CD4-positive, alpha-beta T cell treated with Interleukin-6 at 100 ng/mL for 8 hours (primary cell): ENCODE data around the gene UNC79.

Source experiments
- DNase-seq: peaks from one replicate; pipeline ENCODE4 v3.0.0-alpha.2; 2020; ENCODE audit warnings: mixed read lengths, low spot score

Gene UNC79

DNA sequence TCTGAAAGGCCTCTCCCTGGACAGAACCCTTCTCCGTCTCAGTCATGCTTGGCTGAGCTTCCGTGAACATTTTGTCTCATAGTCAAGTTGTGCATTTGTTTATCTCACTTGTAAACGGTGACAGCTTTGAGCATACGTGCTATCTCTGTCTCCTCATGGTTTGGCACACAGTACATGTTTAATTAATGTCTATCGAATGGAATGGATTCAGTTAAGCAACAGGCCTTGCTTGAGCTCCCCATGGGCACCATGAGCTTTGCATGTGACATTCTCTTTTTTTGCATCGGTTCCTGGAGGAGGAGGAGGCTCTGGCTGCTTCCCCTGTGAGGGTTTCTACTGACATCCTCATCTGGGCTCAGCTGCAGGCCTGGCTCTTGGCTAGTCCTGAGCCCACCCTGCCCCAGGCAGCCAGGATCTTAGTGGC lies 277.6 kb downstream of the UNC79 start:
- DNase-seq: no peak

DNA sequence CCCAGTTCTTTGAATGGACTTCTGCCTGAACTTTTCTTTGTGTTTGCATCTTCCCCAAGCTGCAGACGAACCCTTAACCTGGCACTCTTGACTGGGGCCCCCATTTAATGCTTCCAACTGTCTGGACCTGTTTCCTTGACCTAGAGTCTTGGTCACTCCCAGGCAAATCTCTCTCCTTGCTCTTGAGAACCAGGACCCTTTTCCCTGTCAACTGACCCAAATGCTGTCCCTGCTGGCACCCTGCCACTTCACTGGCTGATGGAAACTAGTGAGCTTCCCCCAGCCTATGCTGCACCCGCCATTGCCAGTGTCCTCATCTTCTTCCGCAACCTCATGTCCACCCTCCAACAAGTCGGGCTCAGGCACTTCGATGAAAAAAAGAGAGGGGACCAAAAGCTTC lies 278.1 kb downstream of the UNC79 start:
- DNase-seq: no peak

DNA sequence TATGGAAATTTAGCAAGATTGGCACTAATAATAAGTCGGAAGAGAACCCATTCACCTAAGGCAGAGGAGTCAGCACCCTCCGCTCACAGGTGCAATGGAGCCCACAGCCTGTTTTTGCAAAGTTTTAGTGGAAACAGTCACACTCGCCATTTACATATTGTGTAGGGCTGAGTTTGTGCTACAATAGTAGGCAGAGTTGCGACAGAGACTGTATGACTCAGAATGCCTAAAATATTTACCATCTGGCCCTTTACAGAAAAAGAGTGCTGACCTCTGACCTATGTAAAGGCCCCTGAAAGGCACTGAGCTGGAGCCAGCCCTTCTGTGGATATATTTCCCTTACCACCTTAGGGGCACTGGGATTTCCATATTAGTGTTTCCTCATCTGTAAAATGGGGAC lies 278.5 kb downstream of the UNC79 start:
- DNase-seq: no peak

DNA sequence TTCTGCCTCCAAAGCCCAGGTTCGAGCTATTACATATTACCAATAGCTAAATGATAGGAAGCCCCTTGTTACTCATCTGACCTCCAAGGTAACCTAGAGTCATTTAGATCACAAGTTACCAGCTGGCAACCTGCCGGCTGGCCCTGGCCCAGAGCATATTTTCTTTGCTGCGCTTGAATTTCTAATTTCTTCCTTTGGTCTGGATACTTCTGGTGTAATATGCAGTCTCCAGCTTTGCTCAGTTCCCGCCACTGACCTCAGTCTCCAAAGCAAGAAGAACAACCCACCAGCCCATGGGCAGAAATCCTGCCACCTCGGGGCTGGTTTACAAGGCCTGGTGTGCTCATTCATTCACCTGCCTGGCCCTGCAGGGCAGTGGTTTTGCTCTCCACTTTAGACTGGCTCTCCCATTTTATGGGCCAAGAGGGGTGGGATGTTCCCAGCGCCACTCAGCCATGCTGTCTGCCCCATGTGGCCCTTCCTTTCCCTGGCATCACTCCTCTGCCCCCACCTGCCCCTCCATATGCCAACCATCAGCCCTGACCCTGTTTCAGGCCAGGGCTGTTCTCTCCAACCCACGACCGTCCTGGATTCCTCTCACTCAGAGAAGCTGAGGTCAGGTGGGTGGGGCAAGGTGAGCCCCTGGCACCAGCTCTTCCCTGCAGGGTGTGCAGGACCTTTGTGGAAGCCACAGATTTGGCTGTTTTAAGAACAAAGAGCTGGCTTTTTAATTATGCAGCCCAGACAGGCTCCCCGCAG lies 281.5 kb downstream of the UNC79 start:
- no peak for DNase-seq

DNA sequence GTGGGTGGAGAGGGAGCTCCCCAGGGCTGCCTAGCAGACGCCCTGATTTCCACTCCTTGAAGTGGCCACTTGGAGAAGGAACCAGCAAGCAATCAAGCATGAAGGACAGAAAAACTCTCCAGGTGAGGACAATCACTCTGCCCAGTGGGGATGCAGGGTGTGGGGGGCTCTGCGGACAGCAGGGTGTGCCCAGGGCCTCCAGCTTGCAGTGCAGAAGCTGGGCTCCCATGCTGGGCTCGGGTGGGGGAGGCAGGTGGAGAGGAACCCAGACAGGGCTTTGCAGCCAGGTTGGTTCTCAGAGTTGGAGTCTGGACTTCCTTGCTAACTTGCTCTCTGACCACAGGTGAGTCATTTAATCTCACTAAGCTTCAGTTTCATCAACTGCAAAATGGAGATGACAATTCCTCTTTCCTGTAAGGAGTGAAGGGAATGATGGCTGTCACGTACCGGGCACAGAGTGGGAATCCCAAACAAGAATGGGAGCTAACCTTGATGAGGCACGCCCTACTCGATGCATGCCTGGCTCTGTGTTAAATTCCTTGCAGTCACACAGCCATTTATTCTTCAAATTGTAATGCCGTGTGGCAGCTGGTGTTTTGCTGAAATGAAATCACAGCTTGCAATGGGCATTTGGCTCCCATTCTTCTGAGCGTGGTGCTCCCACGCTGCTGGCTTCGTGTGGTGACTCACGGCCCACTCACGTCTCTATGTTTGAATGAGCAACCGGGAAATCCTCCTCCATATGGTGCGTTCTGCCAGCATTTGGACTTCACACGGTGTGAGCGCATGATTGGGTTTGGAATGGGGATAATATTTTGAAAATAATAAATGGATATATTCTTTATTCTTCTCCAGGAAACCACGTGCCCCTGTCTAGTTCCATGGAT lies 282.3 kb downstream of the UNC79 start:
- no peak for DNase-seq

DNA sequence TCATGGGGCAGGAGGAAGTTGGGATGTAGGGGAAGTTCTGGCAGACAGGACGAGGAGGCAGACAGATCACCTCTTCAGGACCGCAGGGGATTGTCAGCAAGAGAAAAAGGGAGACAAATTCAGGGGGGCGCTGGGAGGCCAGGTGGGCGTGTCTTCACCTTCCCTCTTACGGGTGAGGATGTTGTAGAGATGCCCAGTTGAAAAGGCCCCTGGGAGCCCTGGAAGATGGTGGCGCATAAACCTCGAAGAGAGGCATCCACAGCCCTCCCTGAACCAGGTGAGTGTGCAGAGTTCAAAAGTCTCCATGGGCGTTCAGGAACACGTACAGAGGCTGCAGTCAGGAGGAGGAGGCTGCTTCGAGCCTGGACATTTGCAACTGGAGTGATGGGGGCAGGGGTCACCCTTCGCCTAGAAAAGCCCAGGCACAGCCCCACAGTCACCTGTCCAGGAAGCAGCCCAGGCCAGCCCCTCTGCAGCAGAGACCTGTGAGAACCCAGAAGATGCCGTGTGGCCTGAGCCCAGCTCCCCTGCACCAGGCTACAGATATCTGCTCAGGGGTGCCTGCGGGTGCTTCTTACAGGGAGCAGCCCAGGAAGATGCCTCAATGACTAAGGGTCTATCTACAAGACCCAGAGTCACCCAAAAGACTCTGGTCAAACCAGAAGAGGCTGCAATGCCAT lies 283.1 kb downstream of the UNC79 start:
- no peak for DNase-seq

DNA sequence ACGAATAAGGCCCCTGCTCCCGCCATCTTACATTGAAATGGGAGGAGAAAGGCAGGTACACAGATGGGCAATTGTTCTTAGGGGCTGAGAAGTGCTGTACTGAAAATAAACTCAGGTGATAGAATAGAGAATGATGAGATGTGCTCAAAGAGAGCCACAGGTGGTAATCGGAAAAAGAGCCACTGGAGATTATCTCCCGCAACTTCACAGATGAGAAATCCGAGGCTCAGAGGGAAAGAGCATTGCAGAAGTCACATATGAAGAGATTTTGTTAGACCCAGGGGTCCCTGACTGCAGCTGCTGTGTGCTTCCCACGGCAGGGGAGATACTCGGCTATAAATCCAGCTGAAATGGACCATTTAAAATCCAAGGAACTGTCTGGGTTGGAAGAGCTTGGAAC lies 283.9 kb downstream of the UNC79 start:
- DNase-seq: no peak

DNA sequence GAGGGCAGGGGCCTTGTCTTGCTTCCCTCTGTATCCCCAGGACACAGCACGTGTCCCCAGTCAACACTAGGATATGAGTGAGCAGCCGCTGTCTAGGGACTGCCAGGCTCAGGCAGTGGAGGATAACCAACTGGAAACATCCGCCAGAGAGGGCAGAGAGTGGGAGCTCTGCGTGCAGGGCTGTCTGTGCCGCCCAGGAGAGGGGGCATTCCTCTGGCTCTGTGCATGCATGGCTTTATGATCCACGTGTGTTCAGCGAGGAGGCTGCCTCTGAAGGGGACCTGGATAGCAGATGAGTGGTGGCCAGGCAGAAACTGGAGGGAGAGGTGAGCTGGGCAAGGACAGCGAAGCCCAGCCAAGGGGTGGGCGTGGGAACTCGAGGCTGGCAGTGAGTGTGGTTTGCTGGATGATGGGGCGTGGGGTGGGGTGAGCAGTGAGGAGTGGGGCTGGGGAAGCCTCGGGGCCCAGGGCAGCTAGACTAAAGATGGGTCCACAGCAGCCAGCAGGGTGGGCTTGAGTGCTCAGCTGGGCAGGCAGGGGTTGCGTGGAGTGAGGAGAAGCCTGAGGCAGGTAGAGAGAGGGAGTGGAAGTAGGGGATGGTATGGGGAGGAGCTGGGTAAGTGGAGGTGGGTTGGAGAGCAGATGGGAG lies 284.7 kb downstream of the UNC79 start:
- DNase-seq: no peak

DNA sequence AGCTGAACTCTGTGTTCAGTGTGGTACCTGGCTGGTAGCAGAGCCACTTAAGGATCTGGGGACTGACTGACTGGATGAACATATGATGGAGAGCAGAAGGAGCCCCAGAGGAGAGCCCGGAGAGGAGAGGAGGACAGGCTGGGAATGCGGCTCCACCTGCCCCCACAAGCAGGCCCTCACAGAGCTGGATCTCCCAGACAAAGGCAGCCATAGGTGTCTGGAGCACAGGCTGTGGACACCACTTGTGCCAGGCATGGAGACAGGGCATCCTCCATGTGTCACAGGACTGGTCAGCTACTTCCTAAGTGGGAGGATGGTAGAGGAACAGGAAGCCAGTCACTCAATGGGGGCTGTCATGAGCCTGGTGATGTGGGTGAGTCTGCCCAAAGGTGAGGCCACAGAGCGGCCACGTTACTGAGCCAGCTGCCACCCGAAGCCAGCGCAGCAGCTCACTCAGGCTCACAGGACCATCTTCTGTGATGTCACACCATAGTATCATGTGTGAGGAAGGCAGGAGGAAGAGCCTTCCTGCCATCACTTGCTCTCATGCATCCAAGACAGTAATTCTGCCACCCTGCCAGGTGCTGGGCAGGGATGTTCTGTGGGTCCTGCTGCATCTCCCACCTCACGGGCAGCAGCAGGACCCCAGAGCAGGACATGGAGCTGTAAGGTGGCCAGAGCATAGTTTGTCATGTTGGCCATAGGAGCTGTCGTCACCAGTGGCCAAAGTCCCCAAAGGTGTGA lies 285.4 kb downstream of the UNC79 start:
- DNase-seq: no peak

DNA sequence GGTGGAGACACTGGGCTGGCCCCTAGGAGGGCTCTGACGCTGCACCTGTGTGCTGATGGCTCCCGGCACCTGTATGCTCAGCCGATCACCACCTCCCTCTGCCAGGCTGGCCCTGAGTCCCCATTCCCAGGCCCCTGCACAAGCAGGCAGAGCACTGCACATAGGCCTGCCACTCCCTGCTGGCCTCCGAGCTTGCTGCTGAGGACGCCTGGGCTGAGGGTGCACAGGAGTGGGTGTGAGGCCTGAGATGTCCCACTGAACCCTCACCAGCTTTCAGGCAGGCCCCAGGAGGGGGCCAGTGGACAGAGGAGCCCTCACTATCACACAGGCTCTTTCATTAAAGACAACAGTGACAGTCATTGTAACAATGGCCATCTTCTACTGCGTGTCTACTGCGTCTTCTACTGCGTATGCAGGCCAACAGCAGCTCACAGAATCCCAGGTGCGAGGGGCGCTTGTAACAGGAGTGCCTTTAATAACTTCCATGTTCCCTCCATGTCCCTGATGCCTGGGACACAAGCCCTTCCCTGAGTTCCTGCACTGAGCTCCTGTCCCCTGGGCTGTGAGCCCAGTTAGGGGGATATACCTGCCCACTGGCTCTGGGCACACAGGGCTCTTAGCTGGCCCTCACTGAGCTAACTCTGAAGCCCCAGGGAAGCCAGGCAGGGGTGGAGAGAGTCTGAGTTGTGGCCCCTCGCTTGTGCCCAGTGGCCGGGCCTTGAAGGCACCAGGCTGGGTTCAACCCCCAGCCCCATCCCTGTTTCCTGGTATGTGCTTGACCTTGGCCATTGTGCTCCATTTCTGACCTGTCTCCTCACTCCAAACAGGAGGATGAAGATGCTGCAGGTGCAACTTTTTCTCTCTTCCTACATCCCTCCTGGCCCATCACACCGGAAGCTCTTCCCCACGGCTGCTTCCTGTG lies 286.3 kb downstream of the UNC79 start:
- DNase-seq: no peak

DNA sequence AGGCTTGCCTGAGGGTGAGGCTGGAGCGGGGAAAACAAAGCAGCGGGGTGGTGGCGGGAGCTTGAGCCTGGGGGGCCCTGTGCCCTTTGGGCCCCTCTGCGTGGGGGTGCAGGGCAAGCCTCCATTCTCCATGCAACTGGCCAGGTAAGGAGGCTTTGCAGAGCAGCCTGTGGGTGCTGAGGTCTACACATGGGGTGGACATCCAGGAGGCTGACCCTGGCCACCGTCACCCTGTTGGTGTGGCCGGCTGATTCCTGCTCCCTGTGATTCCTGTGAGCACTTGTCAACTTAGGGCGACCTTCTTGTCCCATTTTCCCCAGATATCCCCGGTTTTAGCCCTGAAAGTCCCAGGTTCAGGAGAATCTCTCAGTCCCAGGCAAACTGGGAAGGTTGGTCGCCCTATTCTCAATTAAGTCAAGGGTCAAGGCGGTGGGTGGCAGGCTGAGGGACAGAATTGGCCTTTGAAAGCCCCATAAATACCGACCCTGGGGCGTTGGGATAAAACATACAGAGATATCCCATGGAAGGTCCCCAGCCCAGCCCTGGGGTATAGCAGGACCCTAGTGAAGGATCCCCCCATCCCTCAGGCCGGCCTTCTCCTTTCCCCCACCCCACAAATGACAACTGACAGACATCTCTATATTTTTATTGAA lies 287.1 kb downstream of the UNC79 start:
- DNase-seq: no peak

DNA sequence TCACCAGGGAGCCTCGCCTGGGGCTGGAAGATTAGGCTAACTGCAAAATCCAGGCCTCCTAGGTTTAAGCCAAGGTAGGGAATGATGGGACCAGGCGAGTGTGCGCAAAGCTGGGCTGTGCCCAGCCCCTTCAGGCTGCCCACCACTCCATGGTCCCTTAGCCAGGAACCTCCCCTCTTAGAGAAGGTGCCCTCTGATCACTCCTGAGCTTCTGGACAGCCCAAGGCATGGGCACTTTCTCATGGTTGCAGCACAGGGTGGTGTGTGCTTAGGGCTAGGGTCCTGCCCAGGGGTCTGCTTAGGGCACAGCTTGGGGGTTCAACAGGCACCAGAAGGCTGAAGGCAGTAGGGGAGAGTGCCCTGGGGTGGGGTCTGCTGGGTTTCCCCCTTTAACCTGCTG lies 288.5 kb downstream of the UNC79 start:
- DNase-seq: no peak

DNA sequence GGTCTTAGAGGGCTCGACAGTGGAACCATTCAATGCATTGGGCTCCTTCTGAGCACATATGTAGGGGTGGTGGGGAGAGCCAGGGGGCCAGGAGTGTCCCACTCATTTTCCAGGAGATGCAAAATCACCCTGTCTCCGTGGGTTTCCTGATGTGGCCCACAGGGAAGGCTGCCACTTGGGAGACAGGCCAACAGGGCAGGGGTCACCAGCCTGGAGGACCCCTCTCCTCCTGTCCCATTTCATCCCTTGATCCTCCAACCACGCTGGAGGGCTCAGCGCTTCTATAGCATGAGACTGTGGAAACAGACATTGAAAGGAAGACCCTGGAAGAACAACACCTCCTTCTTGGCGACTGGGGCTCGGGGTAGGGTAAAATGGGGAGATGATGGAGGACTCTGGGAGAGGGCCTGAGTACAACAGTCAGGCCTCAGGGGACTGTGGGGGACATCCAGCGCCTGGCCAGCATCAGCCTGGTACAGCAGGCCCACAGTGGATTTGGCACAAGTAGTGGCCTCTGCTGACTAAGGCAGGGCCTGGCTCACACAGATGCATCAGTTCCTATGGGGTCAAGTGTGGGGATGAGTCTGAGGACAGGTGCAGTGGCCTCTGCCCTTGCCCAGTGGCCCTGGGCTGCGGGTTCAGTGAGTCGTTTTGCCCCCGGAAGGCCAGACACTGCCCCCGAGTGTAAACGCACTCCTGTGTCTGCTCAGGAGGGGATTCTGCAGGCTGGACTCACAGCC lies 289.5 kb downstream of the UNC79 start:
- DNase-seq: no peak

DNA sequence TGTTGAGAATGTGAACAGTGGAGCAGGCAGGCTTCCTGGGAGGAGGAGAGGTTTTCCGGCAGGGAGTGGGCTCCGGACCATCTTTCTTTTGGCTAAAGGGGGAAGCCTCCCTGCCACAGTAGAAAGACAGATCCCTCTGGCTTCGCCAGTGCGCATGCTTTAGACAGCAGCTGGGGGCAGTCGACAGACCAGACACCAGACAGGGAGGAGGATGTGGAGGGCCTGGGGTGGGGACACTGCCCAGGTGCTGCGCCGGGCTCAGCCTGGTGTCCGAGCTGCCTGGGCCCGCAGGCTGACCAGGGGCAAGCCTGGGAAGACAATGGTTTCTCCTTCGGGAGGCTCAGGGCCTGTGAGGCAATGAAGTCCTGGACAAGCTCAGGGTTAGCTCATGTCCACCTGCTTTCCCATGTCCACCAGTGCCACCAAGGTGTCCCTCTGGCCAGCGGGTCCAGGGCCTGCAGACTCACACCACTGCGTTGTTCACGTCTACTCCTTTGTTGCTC lies 290.3 kb downstream of the UNC79 start:
- no peak for DNase-seq

DNA sequence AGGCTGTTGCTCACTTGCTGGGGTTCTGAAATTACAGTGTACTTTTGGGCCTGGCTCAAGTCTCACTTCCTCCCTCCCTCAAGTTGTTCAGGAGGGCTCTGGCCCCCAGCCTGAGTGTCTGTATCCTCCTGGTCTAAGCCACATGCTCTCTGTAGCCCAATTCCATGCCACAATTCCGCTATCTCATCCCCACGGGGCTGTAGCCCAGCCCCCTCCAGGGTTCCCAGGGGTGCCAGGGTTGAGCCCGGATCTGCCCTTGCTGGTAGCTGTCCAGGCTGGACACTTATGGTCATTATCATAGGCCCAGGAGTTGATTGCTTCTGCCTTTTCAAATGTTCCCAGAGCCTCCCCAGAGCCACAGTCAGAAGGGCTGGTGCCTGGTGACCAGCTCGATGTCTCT lies 292.3 kb downstream of the UNC79 start:
- no peak for DNase-seq

DNA sequence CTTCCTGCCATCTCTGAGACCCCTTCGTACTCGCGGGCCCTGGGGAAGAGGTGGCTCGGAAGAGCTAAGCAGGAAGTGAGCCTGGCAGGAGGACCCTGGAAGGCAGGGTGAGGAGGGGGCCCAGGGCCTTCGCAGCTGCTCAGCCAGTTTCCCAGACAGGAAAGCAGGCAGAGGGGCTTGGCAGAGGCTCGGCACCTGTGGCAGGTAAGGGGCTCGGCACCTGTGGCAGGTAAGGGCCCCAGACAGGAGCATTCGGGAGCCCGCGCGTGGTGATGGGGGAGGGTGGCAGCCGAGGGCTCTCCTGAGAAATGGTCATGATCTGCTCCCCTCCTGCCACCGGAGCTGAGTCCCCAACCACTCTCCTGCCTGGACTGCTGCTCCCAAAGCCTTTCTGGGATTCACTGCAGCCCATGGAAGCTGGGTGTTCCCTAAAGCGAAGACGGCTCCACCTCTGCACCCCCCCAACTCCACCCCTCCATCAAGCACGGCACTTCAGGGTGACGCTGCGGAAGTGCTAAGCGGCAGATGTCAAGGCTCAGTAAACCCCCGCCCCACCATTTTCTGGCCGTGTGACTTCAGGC lies 294.4 kb downstream of the UNC79 start:
- no peak for DNase-seq

DNA sequence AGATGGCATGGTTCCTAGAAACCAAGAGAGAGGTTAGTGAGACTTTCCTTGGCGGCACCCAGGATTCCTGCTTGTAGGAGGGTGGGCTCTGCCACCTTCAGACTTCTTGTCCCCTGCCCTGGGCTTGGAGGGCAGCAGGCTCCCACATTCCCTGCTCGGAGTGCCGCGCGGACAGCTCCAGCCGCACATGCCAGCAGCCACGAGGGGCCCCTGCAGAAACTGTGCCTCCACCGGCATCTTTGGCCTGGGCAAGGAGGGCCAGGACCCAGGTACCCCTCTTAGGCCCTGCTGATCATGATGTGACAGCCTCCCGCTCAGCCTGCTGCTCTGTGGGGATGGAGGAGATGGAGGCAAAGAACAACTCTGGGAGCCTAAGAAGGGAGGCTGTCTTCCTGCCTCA lies 295.3 kb downstream of the UNC79 start:
- no peak for DNase-seq

DNA sequence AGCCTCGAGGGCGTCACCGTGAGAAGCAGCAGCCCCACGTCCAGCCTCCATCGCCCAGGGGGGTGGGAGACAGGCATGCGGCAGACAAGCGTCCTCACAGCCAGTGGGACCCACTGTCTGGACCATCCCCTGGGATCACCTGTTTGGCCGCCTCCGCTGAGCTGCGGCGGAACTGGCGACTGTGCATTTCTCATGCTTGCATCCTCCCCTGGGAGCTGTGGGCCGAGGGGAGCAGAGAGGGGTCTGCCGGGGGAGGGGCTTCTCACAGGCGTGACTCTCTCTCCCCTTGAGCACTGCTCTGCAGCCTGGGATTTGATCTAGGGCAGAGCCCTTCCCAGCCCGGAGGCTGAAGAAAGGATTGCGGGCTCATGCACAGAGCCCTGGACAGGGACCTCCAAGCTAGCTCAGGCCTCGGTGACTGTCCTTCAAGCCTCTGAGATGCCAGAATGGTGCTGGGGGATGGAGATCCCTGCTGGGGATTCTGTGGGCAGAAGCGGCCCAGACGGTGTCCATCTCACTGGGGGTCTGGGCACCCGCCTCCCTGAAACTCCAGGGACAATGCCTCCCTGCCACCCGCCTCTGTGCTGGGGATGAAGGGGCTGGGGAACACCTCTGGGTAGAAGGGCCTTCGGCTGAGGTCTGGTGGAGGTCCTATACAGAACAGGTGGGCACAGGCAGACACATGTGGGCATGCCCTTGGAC lies 296.5 kb downstream of the UNC79 start:
- DNase-seq: no peak
